SK-N-SH (cell line): ENCODE results near the gene UBTD2.

Source experiments
- CTCF ChIP-seq: fragments of 200-600 bp; sonication (generic); IDR thresholded peaks from 2 replicates; pipeline ENCODE4 v1.6.1; 2017; ENCODE audit warnings: antibody characterized with exemption, mild to moderate bottlenecking, moderate library complexity
- ELF1 ChIP-seq: IDR thresholded peaks from 2 replicates; pipeline ENCODE4 v1.4.0; 2012
- EP300 ChIP-seq, 2 experiments: IDR thresholded peaks; 2 replicates each; pipeline versions ENCODE4 v1.4.0 to v1.6.1; 2012; ENCODE audit warnings: borderline replicate concordance in 1 of 2, low read depth in 1 of 2, low read length in 1 of 2
- GATA2 ChIP-seq: sonication (generic); formaldehyde crosslinking; IDR thresholded peaks from 2 replicates; pipeline ENCODE4 v1.5.0; 2020; ENCODE audit warnings: mild to moderate bottlenecking, missing genetic modification reagents
- MXI1 ChIP-seq: IDR thresholded peaks from 2 replicates; pipeline ENCODE4 v1.6.1; 2012; ENCODE audit warnings: mild to moderate bottlenecking, low read depth, low read length, improper control_type of control experiment
- RAD21 ChIP-seq: IDR thresholded peaks from 2 replicates; pipeline ENCODE4 v1.6.1; 2012; ENCODE audit warnings: mild to moderate bottlenecking, low read length
- RCOR1 ChIP-seq: fragments of 150-350 bp; IDR thresholded peaks from 2 replicates; pipeline ENCODE4 v1.6.1; 2017; ENCODE audit warnings: antibody characterized with exemption, low read length
- REST ChIP-seq: IDR thresholded peaks from 2 replicates; pipeline ENCODE4 v1.6.1; 2012; ENCODE audit warnings: mild to moderate bottlenecking, low read depth, low read length, moderate library complexity
- RFX5 ChIP-seq: IDR thresholded peaks from 2 replicates; pipeline ENCODE4 v1.6.1; 2012; ENCODE audit warnings: mild to moderate bottlenecking, improper control_type of control experiment, low read length
- TAF1 ChIP-seq: IDR thresholded peaks from 2 replicates; pipeline ENCODE4 v1.6.1; 2012; ENCODE audit warnings: low read depth, mild to moderate bottlenecking, low read length, moderate library complexity, borderline replicate concordance

GRCh38 chr5:172193872-172194271 lies 89.7 kb downstream of the UBTD2 start, which contains the start of gene EFCAB9:
- no peak for TF ChIP-seq CTCF
- TF ChIP-seq ELF1, result no peak
- TF ChIP-seq MXI1, result no peak
- TF ChIP-seq EP300 (IDR thresholded peaks at IDR 0.05; ENCODE audit: borderline replicate concordance in 1 of 2, low read depth in 1 of 2, low read length in 1 of 2), result no peak
- no peak for TF ChIP-seq TAF1
- no peak for TF ChIP-seq RFX5
- no peak for TF ChIP-seq REST
- no peak for TF ChIP-seq RAD21
- TF ChIP-seq GATA2 (CRISPR knock-in tag), result no peak
- TF ChIP-seq RCOR1, result no peak
